Measurements from ENCODE around the gene MAPK6.
A peak's percentile ranks its signal among the peaks of the same experiment; 100 is the strongest.
"Not testable (repeated sequence)": the region's sequence is repeated elsewhere in the genome, so short reads cannot be mapped to it uniquely, and the experiment has no call there.

MAPK6 gene

GRCh38 chr15:52086011-52086786 is 67.2 kb downstream of the MAPK6 start:
- TF ChIP-seq SPI1 (IDR thresholded peaks at IDR 0.05; ENCODE audit: low read depth, low read length) (0 out of 2 replicates have a peak, but pooled peaks have one; percentile 6), POU2F2 (IDR thresholded peaks at IDR 0.05; ENCODE audit: low read depth, low read length) (no peak)
- no peak for DNase-seq (ENCODE audit: insufficient read length, low spot score)
- no peak for FAIRE-seq

GRCh38 chr15:52090193-52090592 is 71.2 kb downstream of the MAPK6 start:
- TF ChIP-seq TAF1 (IDR thresholded peaks at IDR 0.05; ENCODE audit: low read depth, low read length) (no peak), SPI1 (IDR thresholded peaks at IDR 0.05; ENCODE audit: low read depth, low read length) (no peak), POU2F2 (IDR thresholded peaks at IDR 0.05; ENCODE audit: low read depth, low read length) (no peak), POLR2A (IDR thresholded peaks at IDR 0.05; ENCODE audit: low read depth, low read length) (no peak), PAX5 (IDR thresholded peaks at IDR 0.05; ENCODE audit: insufficient read depth, low read length, severe bottlenecking) (no peak), POLR2AphosphoS5 (IDR thresholded peaks at IDR 0.05; ENCODE audit: low read depth, low read length) (no peak)
- no peak for FAIRE-seq
- DNase-seq (ENCODE audit: insufficient read length, low spot score): no peak

GRCh38 chr15:52093167-52093538 is 74.1 kb downstream of the MAPK6 start:
- DNase-seq (ENCODE audit: insufficient read length, low spot score) (no peak), FAIRE-seq (no peak)
- TF ChIP-seq POLR2AphosphoS5 (IDR thresholded peaks at IDR 0.05; ENCODE audit: low read depth, low read length) (no peak), PAX5 (IDR thresholded peaks at IDR 0.05; ENCODE audit: insufficient read depth, low read length, severe bottlenecking) (no peak), POLR2A (IDR thresholded peaks at IDR 0.05; ENCODE audit: low read depth, low read length) (no peak), SPI1 (IDR thresholded peaks at IDR 0.05; ENCODE audit: low read depth, low read length) (no peak), TAF1 (IDR thresholded peaks at IDR 0.05; ENCODE audit: low read depth, low read length) (no peak)

DNA sequence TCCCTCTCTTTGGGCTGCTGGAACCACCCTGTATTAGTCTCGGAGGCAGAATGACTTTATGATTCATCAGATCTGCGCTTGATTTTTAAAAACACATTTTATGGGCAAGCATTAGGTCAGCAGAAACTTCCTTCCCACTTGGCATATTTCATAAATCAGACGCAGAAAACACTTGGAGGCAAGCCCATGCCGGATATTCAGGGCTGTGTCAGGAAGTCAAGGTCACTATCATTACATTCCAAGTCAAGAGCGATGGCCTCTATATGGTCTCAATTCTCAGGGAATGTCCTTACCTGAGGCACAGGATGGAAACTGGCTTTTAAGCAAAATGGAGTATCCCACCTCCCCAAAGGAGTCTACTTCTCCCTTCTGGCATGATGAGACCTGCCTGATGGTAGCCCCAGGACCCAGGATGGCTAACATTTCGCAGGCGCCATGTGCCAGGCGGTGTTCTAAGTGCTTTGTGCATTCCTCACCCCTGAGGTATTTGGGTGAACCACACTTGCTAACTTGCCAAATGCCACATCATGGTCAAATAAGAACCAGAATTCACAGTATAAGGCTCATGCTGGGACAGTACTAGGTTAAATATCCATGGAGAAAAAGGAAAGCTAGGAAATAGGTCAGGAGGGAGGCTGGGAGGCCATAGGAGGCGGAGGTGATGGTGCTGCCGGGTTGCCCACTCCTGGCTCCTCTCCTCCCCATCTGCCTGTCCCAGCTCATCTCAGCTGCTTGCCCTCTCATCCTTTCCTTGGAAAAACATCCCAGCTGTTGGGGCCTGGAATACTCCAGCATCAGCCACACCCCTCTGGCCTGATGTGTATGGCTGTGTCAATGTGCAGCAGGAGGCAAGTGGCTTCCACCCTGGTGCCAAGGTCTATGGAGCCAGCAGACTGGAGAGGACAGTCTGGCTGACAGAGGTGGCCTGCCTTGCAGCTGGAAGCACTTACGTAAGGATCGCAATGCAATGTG is 74.8 kb downstream of the MAPK6 start:
- no peak for FAIRE-seq
- TF ChIP-seq POLR2AphosphoS5 (IDR thresholded peaks at IDR 0.05; ENCODE audit: low read depth, low read length) (no peak), PAX5 (IDR thresholded peaks at IDR 0.05; ENCODE audit: insufficient read depth, low read length, severe bottlenecking) (no peak), POU2F2 (IDR thresholded peaks at IDR 0.05; ENCODE audit: low read depth, low read length) (no peak), SPI1 (IDR thresholded peaks at IDR 0.05; ENCODE audit: low read depth, low read length) (no peak), TAF1 (IDR thresholded peaks at IDR 0.05; ENCODE audit: low read depth, low read length) (no peak), POLR2A (IDR thresholded peaks at IDR 0.05; ENCODE audit: low read depth, low read length) (no peak)
- no peak for DNase-seq (ENCODE audit: insufficient read length, low spot score)

DNA sequence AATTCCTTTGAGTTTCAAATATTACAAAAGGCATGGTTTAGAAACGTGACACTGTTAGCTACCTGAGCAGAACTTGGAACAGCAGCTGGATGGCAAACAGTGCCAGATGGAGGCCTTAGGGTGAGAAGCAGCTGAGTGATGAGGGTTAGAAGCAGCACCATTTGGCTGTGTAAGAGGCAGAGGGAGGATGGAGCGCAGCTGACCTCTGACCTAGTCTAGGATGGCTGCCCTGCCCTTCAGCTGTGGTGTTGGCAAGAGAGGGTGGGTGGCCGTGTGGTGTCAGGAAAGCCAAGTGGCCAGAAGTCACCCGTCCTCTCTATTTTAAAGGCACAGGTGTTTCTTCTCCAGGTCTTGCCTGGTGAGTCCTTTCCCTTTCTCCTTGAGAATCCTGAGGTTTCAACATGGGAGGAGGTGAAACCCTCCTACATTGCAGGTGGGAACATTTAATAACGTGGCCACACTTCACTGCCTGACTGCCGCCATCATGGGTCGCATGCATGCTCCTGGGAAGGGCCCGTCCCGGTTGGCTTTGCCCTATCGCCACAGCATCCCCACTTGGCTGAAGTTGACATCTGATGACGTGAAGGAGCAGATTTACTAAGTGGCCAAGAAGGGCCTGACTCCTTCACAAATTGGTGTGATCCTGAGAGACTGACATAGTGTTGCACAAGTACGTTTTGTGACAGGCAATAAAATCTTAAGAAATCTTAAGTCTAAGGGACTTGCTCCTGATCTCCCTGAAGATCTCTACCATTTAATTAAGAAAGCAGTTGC is 76.0 kb downstream of the MAPK6 start:
- no peak for FAIRE-seq
- DNase-seq (ENCODE audit: insufficient read length, low spot score): no peak
- TF ChIP-seq POLR2A (IDR thresholded peaks at IDR 0.05; ENCODE audit: low read depth, low read length): no peak

GRCh38 chr15:52095597-52096262 is 76.7 kb downstream of the MAPK6 start:
- FAIRE-seq (no peak), DNase-seq (ENCODE audit: insufficient read length, low spot score) (no peak)
- TF ChIP-seq TAF1 (IDR thresholded peaks at IDR 0.05; ENCODE audit: low read depth, low read length) (no peak), POU2F2 (IDR thresholded peaks at IDR 0.05; ENCODE audit: low read depth, low read length) (no peak), PAX5 (IDR thresholded peaks at IDR 0.05; ENCODE audit: insufficient read depth, low read length, severe bottlenecking) (no peak), POLR2AphosphoS5 (IDR thresholded peaks at IDR 0.05; ENCODE audit: low read depth, low read length) (no peak), SPI1 (IDR thresholded peaks at IDR 0.05; ENCODE audit: low read depth, low read length) (no peak), POLR2A (IDR thresholded peaks at IDR 0.05; ENCODE audit: low read depth, low read length) (no peak)

DNA sequence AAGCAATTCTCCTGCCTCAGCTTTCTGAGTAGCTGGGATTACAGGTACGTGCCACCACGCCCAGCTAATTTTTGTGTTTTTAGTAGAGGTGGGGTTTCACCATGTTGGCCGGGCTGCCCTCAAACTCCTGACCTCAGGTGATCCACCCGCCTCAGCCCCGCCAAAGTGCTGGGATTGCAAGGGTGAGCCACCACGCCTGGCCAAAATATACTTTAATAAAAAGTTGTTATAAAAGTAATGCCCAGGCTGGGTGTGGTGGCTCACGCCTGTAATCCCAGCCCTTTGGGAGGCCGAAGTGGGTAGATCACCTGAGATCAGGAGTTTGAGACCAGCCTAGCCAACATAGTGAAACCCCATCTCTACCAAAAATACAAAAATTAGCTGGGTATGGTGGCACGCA is 77.5 kb downstream of the MAPK6 start:
- DNase-seq (ENCODE audit: insufficient read length, low spot score); FAIRE-seq: not testable (repeated sequence)

DNA sequence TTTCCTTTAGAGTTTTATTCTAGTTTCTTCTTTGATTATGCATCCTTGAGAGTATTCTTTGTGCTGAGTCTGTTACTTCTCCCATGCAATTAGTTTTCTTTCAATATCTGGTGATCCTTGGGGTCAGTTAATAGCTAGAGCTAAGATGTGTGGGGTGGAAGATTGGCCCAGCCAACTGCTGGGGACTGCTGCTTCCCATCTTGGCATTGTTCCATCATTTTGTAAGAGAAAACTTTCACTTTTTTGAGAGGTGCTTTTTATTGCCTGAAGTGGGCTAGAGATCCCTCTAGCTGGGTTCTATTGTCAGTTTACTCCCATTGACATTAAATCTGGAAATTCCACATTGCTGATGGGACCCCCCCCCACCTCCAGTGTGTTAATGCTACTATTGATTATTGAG is 78.2 kb downstream of the MAPK6 start:
- FAIRE-seq (no peak), DNase-seq (ENCODE audit: insufficient read length, low spot score) (no peak)
- TF ChIP-seq PAX5 (IDR thresholded peaks at IDR 0.05; ENCODE audit: insufficient read depth, low read length, severe bottlenecking) (no peak), POLR2A (IDR thresholded peaks at IDR 0.05; ENCODE audit: low read depth, low read length) (no peak)

- no peak for FAIRE-seq
- no peak for TF ChIP-seq TAF1 (IDR thresholded peaks at IDR 0.05; ENCODE audit: low read depth, low read length)
- no peak for TF ChIP-seq PAX5 (IDR thresholded peaks at IDR 0.05; ENCODE audit: insufficient read depth, low read length, severe bottlenecking)
- no peak for TF ChIP-seq POLR2A (IDR thresholded peaks at IDR 0.05; ENCODE audit: low read depth, low read length)
- no peak for TF ChIP-seq SPI1 (IDR thresholded peaks at IDR 0.05; ENCODE audit: low read depth, low read length)
- TF ChIP-seq POU2F2 (IDR thresholded peaks at IDR 0.05; ENCODE audit: low read depth, low read length): no peak
- TF ChIP-seq POLR2AphosphoS5 (IDR thresholded peaks at IDR 0.05; ENCODE audit: low read depth, low read length): no peak
- no peak for DNase-seq (ENCODE audit: insufficient read length, low spot score)
These were observed 79.3 kb downstream of the MAPK6 start for GRCh38 chr15:52098323-52098722.
